Upper lobe of right lung (tissue), 1 donor: ENCODE measurements around the gene TTLL12. TPM values are rescaled to one million over a fixed set of nuclear protein-coding genes. Genes with fewer than 3 reads are reported as not detected.

Source experiments
- ATAC-seq: fragments of 200-7000 bp; cut with Tn5 transposase; one replicate; pipeline ENCODE4 v1.9.1; 2020; ENCODE audit warnings: mild to moderate bottlenecking, moderate library complexity
- DNase-seq: peaks from one replicate; pipeline ENCODE4 v3.0.0-alpha.2; 2020
- H3K27ac ChIP-seq: fragments of 200-600 bp; one replicate; pipeline ENCODE4 v1.8.0; 2022
- H3K27me3 ChIP-seq: fragments of 200-600 bp; one replicate; pipeline ENCODE4 v1.8.0; 2022; ENCODE audit warnings: mild to moderate bottlenecking
- H3K36me3 ChIP-seq: fragments of 200-600 bp; one replicate; pipeline ENCODE4 v1.8.0; 2022
- H3K4me1 ChIP-seq: fragments of 200-600 bp; one replicate; pipeline ENCODE4 v1.8.0; 2022
- H3K4me3 ChIP-seq: fragments of 200-600 bp; one replicate; pipeline ENCODE4 v1.8.0; 2022; ENCODE audit warnings: mild to moderate bottlenecking
- H3K9me3 ChIP-seq: fragments of 200-600 bp; one replicate; pipeline ENCODE4 v1.8.0; 2022
- intact Hi-C: fragments of 100-400 bp; cut with DNase I; formaldehyde crosslinking; loops from one replicate; pipeline ENCODE4 v1.11.0; 2022
- total RNA-seq: library from RNA; stranded (reverse); fragmentation: NEBNext Ultra II Directional; extraction: Animal tissue kit (Norgen Biotek cat#: 25700); gene quantifications from one replicate; pipeline ENCODE4 v1.2.1, GENCODE V29; 2021
- TF ChIP-seq, protein P1 (sequence below): fragments of 200-600 bp; IDR thresholded peaks from one replicate; pipeline ENCODE4 v1.8.0; 2022; ENCODE audit warnings: antibody characterized with exemption
- donor health status: DM: no; HTN: yes; CAD: no; lungs with severe emphysema.

TTLL12 gene
- total RNA-seq, 1 donor from 2014 or later, result 20.5 TPM

DNA sequence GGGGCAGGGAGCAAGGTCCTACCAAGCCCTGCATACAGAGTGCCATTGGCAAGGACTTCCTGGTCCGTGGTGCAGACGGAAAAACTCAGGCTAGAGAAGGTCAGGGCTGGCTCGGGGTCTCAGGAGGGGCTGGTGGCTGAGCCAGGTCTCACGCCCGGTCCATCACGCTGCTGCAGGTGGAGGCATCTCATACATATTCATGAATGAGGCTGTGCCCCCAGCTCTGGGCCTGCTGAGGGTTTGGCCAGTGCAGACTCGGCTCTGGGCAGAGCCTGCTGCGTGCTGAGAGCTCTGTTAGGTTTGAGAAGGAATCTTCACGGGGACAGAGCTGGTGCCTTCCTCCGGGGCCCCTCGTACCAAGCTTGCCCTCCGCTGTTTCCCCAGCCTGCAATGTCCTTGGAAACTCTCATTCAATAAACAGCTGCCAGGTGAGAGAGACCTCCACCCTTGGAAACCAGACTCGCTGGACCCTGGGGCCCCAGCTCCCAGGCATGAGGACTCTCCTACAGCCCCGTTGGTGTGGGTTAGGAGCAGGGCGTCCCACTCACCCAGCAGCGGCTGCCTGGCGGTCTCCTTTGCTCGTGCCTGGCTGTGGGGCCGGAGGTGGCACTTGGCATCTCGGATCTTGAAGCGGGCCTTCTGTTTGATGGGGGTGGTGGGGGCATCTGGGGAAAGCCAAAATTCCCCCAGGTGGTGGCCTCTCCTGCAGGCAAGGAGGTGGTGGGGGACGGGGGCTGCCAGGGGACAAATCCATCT, 33.9 kb upstream of the TTLL12 start:
- no peak for DNase-seq
- Histone ChIP-seq H3K27ac (no peak overlapping the region), H3K36me3 (no peaks in the 10 kb centered on the region), H3K4me3 (no peak overlapping the region), H3K27me3 (no peaks in the 10 kb centered on the region), H3K9me3 (no peaks in the 10 kb centered on the region), H3K4me1 (no peaks in the 10 kb centered on the region)
- TF ChIP-seq, protein P1, sequence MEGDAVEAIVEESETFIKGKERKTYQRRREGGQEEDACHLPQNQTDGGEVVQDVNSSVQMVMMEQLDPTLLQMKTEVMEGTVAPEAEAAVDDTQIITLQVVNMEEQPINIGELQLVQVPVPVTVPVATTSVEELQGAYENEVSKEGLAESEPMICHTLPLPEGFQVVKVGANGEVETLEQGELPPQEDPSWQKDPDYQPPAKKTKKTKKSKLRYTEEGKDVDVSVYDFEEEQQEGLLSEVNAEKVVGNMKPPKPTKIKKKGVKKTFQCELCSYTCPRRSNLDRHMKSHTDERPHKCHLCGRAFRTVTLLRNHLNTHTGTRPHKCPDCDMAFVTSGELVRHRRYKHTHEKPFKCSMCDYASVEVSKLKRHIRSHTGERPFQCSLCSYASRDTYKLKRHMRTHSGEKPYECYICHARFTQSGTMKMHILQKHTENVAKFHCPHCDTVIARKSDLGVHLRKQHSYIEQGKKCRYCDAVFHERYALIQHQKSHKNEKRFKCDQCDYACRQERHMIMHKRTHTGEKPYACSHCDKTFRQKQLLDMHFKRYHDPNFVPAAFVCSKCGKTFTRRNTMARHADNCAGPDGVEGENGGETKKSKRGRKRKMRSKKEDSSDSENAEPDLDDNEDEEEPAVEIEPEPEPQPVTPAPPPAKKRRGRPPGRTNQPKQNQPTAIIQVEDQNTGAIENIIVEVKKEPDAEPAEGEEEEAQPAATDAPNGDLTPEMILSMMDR, result no peak
- ATAC-seq, result no peak
- intact Hi-C loops, result no loop called here

DNA sequence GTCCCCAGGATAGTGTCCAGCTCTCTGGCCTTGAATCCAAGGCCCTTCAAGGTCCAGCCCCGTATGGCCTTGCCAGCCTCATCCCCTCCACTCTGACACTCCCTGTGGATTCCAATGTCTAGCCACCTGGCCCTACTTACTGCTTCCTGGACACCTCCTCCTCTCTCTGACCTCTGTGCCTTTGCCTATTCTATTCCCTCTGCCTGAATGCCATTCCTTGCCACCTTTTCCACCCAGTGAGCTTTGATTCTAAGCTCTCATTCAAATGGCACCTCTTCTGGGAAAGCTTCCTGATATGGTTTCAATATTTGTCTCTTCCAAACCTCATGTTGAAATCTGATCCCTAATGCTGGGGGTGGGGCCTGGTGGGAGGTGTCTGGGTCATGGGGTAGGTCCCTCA, 31.9 kb upstream of the TTLL12 start:
- H3K27ac ChIP-seq, result no peak overlapping the region
- TF ChIP-seq, protein P1, result no peak
- DNase-seq, result no peak
- intact Hi-C loops, result no loop called here
- no peak overlapping the region for H3K4me3 ChIP-seq
- no peaks in the 10 kb centered on the region for H3K27me3 ChIP-seq
- no peak for ATAC-seq
- H3K4me1 ChIP-seq, result no peaks in the 10 kb centered on the region
- H3K9me3 ChIP-seq, result no peaks in the 10 kb centered on the region
- H3K36me3 ChIP-seq, result no peaks in the 10 kb centered on the region

DNA sequence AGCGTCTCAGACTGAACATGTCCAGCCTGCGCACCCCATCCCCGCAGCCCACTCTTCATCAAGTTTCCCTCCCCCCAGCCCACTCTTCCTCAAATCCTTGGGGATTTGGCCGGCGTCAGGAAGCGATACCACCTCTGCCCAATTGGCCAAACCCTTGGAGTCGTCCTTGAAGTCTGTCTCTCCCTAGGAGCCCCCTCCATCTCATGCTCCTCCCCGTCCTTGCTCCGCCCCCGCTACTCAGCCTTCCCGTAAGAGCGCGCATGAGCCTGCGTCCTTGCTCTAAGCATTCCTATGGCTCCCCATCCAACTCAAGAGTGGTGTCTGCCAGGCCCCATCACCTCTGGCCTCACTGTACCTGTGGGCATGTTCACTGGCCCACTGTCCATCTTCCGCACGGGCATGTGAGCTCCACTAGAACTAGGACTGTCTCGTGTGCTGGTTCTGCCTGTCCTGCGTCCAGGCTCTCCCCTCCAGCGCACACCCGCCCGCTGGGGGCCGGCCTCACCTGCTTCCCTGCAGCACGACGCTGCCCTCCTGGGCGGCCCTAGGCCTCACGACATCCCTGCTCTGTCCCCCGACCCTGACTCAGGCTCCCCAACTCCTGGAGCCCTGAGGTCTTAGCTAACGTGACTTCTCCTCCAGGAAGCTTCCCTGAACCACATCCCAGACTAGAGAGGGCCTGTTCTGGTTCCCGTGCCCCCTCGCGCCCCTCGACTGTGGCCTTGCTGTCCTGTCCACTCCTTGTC, 30.5 kb upstream of the TTLL12 start:
- intact Hi-C loops, result no loop called here
- no peak for ATAC-seq
- Histone ChIP-seq H3K9me3 (no peaks in the 10 kb centered on the region), H3K27ac (no peak overlapping the region), H3K4me3 (no peak overlapping the region), H3K36me3 (no peaks in the 10 kb centered on the region), H3K4me1 (no peaks in the 10 kb centered on the region), H3K27me3 (no peaks in the 10 kb centered on the region)
- DNase-seq, result no peak
- TF ChIP-seq, protein P1, result no peak

DNA sequence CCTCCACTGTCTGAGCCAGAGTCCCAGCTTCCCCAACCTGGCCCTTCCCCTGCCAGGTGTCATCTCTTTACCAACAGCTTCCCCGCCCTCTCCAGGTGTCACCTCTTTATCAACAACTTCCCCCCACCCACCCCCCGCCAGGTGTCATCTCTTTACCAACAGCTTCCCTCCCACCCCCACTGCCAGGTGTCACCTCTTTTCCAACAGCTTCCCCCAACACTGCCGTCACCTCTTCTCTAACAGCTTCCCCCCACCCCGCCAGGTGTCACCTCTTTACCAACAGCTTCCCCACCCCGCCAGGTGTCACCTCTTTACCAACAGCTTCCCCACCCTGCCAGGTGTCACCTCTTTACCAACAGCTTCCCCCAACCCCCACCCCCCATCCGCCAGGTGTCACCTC, 29.8 kb upstream of the TTLL12 start:
- ATAC-seq (no peak), DNase-seq (no peak)
- Histone ChIP-seq H3K9me3 (no peaks in the 10 kb centered on the region), H3K36me3 (no peaks in the 10 kb centered on the region), H3K27me3 (no peaks in the 10 kb centered on the region), H3K4me3 (no peak overlapping the region), H3K27ac (no peak overlapping the region), H3K4me1 (no peaks in the 10 kb centered on the region)
- intact Hi-C loops, result no loop called here
- TF ChIP-seq, protein P1, result no peak

DNA sequence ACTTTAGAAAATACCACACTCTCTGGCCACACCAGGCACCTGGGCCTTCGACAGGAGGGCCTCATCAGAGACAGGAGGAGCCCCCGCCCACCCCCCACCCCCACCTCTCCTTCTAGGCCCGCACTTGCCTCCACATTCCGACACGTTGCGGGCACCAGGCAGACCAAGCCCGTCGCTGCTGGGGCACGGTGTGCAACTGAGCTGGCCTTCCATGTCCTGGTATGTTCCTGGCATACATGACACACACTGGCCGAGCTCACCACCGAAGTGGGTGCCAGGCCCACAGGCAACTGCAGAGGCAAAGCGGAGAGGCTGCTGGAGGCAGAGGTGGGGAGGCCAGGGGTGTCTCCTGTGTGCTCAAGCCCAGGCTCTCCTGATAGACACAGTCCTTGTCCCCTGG, 27.0 kb upstream of the TTLL12 start:
- TF ChIP-seq, protein P1, result no peak
- H3K36me3 ChIP-seq, result no peaks in the 10 kb centered on the region
- no peaks in the 10 kb centered on the region for H3K27me3 ChIP-seq
- no peak overlapping the region for H3K4me3 ChIP-seq
- H3K9me3 ChIP-seq, result no peaks in the 10 kb centered on the region
- no peak overlapping the region for H3K27ac ChIP-seq
- ATAC-seq (no peak), DNase-seq (no peak)
- intact Hi-C loops, result no loop called here
- H3K4me1 ChIP-seq, result no peaks in the 10 kb centered on the region
